GM12875 (cell line): ENCODE results near the gene MEIS2.

Experiments used
- H3K4me3 ChIP-seq: one replicate; pipeline ENCODE4 v1.5.1; 2011; ENCODE audit warnings: low read depth, low read length, control low read depth
- TF ChIP-seq, protein P1 (sequence below): IDR thresholded peaks from 2 replicates; pipeline ENCODE4 v1.5.1; 2011; ENCODE audit warnings: low read depth, mild to moderate bottlenecking, control low read depth, inconsistent platforms, low read length, moderate library complexity, borderline replicate concordance; ENCODE audit not compliant: insufficient read depth

MEIS2 gene

DNA sequence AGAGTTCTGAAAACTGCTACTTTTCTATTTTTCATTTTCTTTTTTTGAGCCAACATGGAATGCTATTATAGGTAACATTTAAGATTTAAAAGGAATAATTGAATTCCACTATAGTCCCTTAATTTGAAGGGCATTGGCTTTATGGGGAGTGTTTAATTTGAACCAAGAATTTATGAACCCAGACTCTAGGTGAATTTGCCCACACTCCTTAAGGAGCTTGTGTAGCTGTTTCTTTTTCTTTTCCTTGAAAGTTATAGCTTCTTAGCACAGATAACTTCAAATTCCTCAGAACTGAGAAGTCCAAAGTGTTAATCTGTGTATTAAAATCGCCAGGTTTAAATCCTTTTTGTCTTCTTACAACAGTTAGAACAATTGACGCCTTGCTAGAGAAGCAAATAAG is 4.7 kb upstream of the MEIS2 start:
- H3K4me3 ChIP-seq: no peak overlapping the region
- TF ChIP-seq, protein P1, sequence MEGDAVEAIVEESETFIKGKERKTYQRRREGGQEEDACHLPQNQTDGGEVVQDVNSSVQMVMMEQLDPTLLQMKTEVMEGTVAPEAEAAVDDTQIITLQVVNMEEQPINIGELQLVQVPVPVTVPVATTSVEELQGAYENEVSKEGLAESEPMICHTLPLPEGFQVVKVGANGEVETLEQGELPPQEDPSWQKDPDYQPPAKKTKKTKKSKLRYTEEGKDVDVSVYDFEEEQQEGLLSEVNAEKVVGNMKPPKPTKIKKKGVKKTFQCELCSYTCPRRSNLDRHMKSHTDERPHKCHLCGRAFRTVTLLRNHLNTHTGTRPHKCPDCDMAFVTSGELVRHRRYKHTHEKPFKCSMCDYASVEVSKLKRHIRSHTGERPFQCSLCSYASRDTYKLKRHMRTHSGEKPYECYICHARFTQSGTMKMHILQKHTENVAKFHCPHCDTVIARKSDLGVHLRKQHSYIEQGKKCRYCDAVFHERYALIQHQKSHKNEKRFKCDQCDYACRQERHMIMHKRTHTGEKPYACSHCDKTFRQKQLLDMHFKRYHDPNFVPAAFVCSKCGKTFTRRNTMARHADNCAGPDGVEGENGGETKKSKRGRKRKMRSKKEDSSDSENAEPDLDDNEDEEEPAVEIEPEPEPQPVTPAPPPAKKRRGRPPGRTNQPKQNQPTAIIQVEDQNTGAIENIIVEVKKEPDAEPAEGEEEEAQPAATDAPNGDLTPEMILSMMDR: no peak

DNA sequence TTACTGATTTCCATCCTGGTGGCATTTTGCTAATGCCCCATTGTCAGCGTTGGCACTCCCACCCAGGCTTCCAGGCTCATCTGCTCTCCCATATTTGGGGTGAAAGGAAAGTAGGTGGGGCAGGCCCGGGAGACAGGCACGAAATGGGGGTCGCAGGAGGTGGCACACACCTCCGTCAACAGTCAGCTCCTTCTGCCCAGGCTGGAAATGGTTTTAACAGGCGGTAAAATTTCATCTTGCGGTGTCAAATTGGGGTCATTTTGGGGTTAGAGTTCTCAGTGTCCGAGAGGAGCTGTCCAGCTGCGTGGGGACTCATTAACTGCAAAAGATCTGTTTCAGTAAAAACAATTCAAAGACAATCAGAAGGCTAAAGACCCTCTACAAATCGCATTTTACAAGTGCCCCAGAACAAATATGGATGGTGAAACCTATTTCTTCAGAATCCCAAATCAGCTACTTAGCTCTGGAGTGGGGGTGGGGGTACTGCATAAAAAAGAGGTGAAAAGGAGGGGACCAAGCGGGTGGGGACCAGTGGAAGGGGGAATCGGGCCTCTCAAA is 4.2 kb upstream of the MEIS2 start:
- no peak overlapping the region for H3K4me3 ChIP-seq
- TF ChIP-seq, protein P1: no peak

DNA sequence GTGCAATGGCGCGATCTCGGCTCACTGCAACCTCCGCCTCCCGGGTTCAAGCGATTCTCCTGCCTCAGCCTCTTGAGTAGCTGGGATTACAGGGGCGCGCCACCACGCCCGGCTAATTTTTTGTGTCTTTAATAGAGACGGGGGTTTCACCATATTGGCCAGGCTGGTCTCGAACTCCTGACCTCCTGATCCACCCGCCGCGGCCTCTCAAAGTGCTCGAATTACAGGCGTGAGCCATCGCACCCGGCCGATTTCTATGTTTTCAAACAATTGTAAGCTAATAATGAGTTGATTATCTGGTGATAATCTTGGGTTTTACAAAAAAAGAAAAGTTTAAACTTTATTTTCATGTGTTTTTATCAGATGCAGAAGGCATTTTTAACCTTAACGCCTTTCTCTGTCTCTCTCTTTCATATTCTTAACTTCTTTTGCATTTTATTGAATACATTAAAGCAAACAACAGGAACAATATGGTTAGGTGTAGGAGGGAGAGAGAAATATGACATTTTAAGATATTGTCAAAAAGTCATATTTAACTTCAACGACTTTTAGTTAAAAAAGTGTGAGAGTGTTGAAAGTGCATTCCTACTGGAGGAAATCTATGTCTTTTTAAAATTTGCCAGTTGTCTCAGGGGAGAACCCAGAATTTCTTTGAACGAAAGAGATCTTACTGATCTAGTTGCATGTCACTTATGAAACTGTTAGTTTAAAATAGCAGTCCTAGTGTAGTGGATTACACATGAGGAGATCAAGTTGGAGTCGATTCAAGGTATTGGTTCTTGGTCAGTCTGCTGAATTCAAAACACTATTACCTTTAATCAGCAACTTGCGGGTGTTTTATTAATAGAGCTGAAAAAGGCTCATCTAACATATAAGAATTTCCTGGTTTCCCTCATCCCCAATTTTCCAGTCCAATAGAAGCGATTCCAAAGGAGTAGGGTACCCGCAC is 3.4 kb upstream of the MEIS2 start:
- H3K4me3 ChIP-seq: no peak overlapping the region
- TF ChIP-seq, protein P1: no peak

DNA sequence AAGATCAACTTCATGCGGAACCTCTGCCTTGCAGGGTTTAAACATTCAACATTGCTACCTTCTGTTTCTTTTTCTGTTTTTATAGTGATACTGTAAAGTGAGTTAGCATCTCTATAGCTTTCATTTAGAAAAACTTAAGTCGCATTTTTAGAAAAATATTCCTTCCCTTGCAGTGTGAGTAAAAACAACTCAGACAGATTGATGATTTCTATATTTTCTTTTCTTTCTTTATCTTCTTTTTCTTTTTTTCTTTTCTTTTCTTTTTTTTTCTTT is 2.8 kb upstream of the MEIS2 start:
- TF ChIP-seq, protein P1: no peak
- H3K4me3 ChIP-seq: no peak overlapping the region

DNA sequence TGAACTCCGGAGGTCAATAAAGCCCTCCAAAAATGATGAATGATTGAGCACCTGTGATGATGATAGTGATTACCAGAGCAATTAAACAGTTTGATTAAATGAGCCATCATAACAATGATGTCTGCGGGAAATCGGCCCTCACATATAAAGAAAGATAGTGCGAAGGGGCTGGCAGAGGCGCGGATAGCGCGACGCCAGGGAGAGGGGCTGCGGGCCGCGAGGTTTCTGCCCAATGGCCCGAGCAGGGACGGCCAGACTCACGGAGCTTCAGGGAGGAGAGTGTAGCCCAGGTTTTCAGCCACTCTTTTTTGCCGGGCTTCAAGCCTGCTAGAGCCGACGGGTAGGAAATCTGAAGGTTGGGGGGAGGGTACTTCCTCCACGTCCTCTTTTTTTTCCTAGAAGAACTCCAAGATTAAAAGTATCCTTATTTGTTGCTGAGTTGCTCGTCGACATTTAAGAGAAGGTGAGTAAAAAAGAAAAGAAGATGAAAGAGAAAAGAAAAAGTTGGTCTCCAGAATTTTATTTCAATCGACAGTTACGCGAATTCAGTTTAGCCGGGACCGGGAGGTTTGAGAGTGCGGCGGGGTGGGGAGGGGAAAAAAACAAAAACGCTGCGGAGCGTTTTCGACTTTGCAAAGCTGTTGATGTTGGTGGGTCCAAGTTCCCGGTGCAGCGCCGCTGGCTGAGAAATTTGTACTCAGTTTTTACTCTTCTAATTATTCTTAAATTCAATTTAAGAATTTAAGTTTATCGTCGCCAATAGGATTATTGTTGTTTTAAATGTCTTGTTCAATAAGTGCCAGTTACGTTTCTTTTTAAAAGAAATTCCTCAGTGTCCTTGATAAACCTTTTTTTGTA is 2.2 kb upstream of the MEIS2 start:
- H3K4me3 ChIP-seq: no peak overlapping the region
- TF ChIP-seq, protein P1: no peak

DNA sequence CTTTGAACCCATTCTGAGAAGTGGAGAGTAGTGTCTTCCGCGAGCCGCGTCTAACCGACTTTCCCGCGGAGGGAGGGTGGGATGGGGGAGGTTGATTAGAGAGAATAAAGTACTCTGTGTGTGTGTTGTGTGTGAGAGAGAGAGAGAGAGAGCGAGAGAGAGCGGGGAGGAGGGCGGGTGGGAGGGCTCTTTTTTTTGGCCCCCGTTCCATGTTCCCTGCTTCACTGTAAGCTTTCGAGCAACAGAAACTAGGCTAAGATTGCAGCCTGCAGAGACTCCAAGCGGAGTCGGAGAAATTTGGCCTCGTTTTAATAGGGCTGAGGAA is 1.6 kb upstream of the MEIS2 start:
- H3K4me3 ChIP-seq: peak overlapping the region; percentile 79
- TF ChIP-seq, protein P1: no peak

DNA sequence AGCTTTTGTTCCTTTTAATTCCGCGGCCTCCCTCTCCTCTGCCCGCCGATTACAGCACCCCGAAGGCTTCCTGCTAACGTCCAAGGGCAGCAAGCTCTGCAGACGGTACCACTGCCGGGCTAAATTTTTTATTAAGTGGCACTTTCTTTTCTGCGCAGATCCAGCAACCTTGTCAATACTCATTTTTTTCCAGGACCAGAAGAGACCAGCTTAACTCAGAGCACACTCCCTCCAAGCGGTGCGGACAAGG is 542 bp upstream of the MEIS2 start:
- H3K4me3 ChIP-seq: peak overlapping the region; percentile 79
- TF ChIP-seq, protein P1: no peak
